ENCODE measurements around the gene HCN3. TPM values are rescaled to one million over a fixed set of nuclear protein-coding genes. Genes with fewer than 3 reads are reported as not detected.

The HCN3 gene
- total and polyA plus RNA-seq, 2 of the 13 experiments (the other 11 are each of a cell fraction or from before 2014, with no cell fraction given): 2.4 to 10.2 TPM

DNA sequence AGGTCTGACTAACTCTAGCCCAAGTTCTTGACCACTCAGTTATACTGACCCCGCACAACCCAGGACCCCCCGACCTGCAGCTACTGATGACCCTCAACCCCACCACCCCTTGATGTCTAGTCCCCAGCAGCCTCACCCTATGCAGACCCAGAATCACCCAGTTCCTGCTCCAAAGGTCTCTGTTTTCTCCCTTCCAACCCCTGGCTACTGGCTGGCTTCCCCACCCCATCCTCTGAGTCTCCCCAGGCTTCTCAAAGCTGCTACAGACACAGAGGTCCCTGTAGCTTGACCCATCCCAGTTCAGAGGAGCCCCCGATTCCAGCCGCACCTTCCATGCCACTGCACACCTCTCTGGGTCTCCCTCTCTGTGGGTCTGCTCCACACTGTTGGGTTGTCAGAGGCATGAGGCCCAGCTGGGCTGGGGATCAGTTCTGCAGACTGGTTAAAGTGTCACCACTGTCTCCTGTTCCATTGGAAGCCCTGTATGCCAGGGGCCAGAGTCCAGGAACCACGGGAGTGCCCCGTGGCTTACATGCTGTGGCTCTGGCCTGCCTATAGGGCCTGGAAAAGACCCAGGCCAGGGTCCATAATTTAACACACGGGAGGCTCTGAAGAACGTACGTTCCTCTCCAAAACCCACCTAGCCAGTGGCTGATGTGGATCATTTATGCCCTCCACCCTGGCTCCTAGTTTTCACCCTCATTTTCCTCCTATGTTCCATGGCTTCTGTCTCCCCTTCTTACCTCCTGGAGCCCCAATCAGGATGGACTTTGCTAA lies 23.5 kb downstream of the HCN3 start (continued):
- TF ChIP-seq ZNF598 (CRISPR knock-in tag; IDR thresholded peaks at IDR 0.05; ENCODE audit: borderline replicate concordance) (peak; percentile 91; the same call in 1 of the 2 replicates), KDM2A (CRISPR knock-in tag; IDR thresholded peaks at IDR 0.05; ENCODE audit: borderline replicate concordance, low read depth) (peak; percentile 74), ZNF12 (CRISPR knock-in tag; IDR thresholded peaks at IDR 0.05) (0 out of 2 replicates have a peak, but pooled peaks have one; percentile 54), WIZ (CRISPR knock-in tag; IDR thresholded peaks at IDR 0.05) (peak; percentile 91), ZNF878 (CRISPR knock-in tag; IDR thresholded peaks at IDR 0.05) (peak; percentile 87), SSRP1 (CRISPR knock-in tag; IDR thresholded peaks at IDR 0.05) (no peak), ZNF747 (CRISPR knock-in tag; IDR thresholded peaks at IDR 0.05; ENCODE audit: borderline replicate concordance) (peak; percentile 83; the same call in 1 of the 2 replicates), SNAI1 (CRISPR knock-in tag; IDR thresholded peaks at IDR 0.05; ENCODE audit: borderline replicate concordance) (no peak; the same call in 1 of the 2 replicates), ZNF547 (CRISPR knock-in tag; IDR thresholded peaks at IDR 0.05) (peak; percentile 64; the same call in 1 of the 2 replicates), MNT (IDR thresholded peaks at IDR 0.05) (0 out of 2 replicates have a peak, but pooled peaks have one; percentile 32), HNF1A (IDR thresholded peaks at IDR 0.05; ENCODE audit: low read depth) (peak; percentile 83), HNF1A (CRISPR knock-in tag; IDR thresholded peaks at IDR 0.05; ENCODE audit: borderline replicate concordance) (peak; percentile 93)
- TF ChIP-seq, protein P1, sequence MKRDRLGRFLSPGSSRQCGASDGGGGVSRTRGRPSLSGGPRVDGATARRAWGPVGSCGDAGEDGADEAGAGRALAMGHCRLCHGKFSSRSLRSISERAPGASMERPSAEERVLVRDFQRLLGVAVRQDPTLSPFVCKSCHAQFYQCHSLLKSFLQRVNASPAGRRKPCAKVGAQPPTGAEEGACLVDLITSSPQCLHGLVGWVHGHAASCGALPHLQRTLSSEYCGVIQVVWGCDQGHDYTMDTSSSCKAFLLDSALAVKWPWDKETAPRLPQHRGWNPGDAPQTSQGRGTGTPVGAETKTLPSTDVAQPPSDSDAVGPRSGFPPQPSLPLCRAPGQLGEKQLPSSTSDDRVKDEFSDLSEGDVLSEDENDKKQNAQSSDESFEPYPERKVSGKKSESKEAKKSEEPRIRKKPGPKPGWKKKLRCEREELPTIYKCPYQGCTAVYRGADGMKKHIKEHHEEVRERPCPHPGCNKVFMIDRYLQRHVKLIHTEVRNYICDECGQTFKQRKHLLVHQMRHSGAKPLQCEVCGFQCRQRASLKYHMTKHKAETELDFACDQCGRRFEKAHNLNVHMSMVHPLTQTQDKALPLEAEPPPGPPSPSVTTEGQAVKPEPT (CRISPR knock-in tag; IDR thresholded peaks at IDR 0.05; ENCODE audit: low read depth): peak; percentile 93
- TF ChIP-seq, protein P2, sequence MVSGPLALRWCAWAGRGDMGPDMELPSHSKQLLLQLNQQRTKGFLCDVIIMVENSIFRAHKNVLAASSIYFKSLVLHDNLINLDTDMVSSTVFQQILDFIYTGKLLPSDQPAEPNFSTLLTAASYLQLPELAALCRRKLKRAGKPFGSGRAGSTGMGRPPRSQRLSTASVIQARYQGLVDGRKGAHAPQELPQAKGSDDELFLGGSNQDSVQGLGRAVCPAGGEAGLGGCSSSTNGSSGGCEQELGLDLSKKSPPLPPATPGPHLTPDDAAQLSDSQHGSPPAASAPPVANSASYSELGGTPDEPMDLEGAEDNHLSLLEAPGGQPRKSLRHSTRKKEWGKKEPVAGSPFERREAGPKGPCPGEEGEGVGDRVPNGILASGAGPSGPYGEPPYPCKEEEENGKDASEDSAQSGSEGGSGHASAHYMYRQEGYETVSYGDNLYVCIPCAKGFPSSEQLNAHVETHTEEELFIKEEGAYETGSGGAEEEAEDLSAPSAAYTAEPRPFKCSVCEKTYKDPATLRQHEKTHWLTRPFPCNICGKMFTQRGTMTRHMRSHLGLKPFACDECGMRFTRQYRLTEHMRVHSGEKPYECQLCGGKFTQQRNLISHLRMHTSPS (CRISPR knock-in tag; IDR thresholded peaks at IDR 0.05; ENCODE audit: low read depth): peak; percentile 86
- TF ChIP-seq, protein P3, sequence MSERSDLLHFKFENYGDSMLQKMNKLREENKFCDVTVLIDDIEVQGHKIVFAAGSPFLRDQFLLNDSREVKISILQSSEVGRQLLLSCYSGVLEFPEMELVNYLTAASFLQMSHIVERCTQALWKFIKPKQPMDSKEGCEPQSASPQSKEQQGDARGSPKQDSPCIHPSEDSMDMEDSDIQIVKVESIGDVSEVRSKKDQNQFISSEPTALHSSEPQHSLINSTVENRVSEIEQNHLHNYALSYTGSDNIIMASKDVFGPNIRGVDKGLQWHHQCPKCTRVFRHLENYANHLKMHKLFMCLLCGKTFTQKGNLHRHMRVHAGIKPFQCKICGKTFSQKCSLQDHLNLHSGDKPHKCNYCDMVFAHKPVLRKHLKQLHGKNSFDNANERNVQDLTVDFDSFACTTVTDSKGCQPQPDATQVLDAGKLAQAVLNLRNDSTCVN (CRISPR knock-in tag; IDR thresholded peaks at IDR 0.05; ENCODE audit: borderline replicate concordance): peak; percentile 84
- TF ChIP-seq, protein P4, sequence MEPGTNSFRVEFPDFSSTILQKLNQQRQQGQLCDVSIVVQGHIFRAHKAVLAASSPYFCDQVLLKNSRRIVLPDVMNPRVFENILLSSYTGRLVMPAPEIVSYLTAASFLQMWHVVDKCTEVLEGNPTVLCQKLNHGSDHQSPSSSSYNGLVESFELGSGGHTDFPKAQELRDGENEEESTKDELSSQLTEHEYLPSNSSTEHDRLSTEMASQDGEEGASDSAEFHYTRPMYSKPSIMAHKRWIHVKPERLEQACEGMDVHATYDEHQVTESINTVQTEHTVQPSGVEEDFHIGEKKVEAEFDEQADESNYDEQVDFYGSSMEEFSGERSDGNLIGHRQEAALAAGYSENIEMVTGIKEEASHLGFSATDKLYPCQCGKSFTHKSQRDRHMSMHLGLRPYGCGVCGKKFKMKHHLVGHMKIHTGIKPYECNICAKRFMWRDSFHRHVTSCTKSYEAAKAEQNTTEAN (CRISPR knock-in tag; conservative IDR thresholded peaks at IDR 0.05): peak; percentile 92
